HEK293 (cell line): ENCODE data around the gene LENEP.

Source experiments
- CTCF ChIA-PET: fragments of 350-600 bp; formaldehyde crosslinking; extraction: SDS; loops from one replicate; lab custom pipeline; 2021; ENCODE audit warnings: antibody characterized with exemption; lab: Yijun Ruan, JAX
- POLR2A ChIA-PET: fragments of 300-600 bp; formaldehyde crosslinking; extraction: SDS; loops from one replicate; lab custom pipeline; 2020; ENCODE audit warnings: antibody characterized with exemption, inconsistent platforms; lab: Yijun Ruan, JAX
- H3K27ac ChIP-seq: fragments of 200-500 bp; sonication (Bioruptor generic); 2 replicates; pipeline ENCODE4 v1.5.1; 2014; ENCODE audit warnings: low read depth, low read length, control low read depth, inconsistent platforms; ENCODE audit errors: extremely low read depth
- H3K36me3 ChIP-seq, 2 experiments: fragments of 200-500 bp in 1 of 2; sonication (Bioruptor generic) in 1 of 2; 1 replicate in 1 of 2; 2 replicates in 1 of 2; pipeline ENCODE4 v1.5.1; 2014 to 2017; ENCODE audit warnings: inconsistent platforms in 2 of 2, low read length in 2 of 2; ENCODE audit not compliant: control insufficient read depth in 2 of 2, insufficient read depth in 1 of 2
- H3K4me1 ChIP-seq: fragments of 200-500 bp; sonication (Bioruptor generic); 2 replicates; pipeline ENCODE4 v1.5.1; 2014; ENCODE audit warnings: mild to moderate bottlenecking, low read length, inconsistent platforms; ENCODE audit not compliant: control insufficient read depth, insufficient read depth
- H3K4me3 ChIP-seq: 2 replicates; pipeline ENCODE4 v1.5.1; 2011; ENCODE audit warnings: low read depth, mild to moderate bottlenecking, control low read depth, low read length, moderate library complexity
- H3K9me3 ChIP-seq: fragments of 200-500 bp; sonication (Bioruptor generic); 2 replicates; pipeline ENCODE4 v1.5.1; 2014; ENCODE audit warnings: low read depth, low read length, inconsistent platforms; ENCODE audit not compliant: control insufficient read depth, insufficient read depth
- GLI2 ChIP-seq: fragments of 450-650 bp; formaldehyde crosslinking; IDR thresholded peaks from 2 replicates; pipeline ENCODE4; 2017; ENCODE audit warnings: missing biosample characterization, missing genetic modification characterization, low read depth, borderline replicate concordance
- GLIS2 ChIP-seq: fragments of 450-650 bp; formaldehyde crosslinking; IDR thresholded peaks from 2 replicates; pipeline ENCODE4 v1.5.1; 2016; ENCODE audit warnings: missing biosample characterization, missing genetic modification characterization
- OSR2 ChIP-seq: fragments of 450-650 bp; formaldehyde crosslinking; IDR thresholded peaks from 2 replicates; pipeline ENCODE4 v1.5.1; 2016; ENCODE audit warnings: missing biosample characterization, missing genetic modification characterization
- ZBTB1 ChIP-seq: fragments of 450-650 bp; formaldehyde crosslinking; IDR thresholded peaks from 2 replicates; pipeline ENCODE4 v1.5.1; 2016; ENCODE audit warnings: missing biosample characterization, missing genetic modification characterization
- ZBTB7A ChIP-seq: fragments of 450-650 bp; formaldehyde crosslinking; IDR thresholded peaks from 2 replicates; pipeline ENCODE4 v1.5.1; 2016; ENCODE audit warnings: low read depth, missing biosample characterization, missing genetic modification characterization
- ZFP41 ChIP-seq: fragments of 450-650 bp; formaldehyde crosslinking; IDR thresholded peaks from 2 replicates; pipeline ENCODE4 v1.5.1; 2016; ENCODE audit warnings: missing biosample characterization, missing genetic modification characterization, borderline replicate concordance
- ZNF112 ChIP-seq: fragments of 450-650 bp; formaldehyde crosslinking; IDR thresholded peaks from 2 replicates; pipeline ENCODE4 v1.5.0; 2017; ENCODE audit warnings: missing biosample characterization, missing genetic modification characterization
- ZNF174 ChIP-seq: fragments of 450-650 bp; formaldehyde crosslinking; IDR thresholded peaks from 2 replicates; pipeline ENCODE4 v1.5.0; 2017; ENCODE audit warnings: missing biosample characterization, mild to moderate bottlenecking, missing genetic modification characterization
- ZNF239 ChIP-seq: fragments of 450-650 bp; formaldehyde crosslinking; IDR thresholded peaks from 2 replicates; pipeline ENCODE4 v1.5.1; 2016; ENCODE audit warnings: missing biosample characterization, missing genetic modification characterization
- ZNF302 ChIP-seq: fragments of 450-650 bp; formaldehyde crosslinking; IDR thresholded peaks from 2 replicates; pipeline ENCODE4 v1.5.1; 2016; ENCODE audit warnings: missing biosample characterization, missing genetic modification characterization, low read depth
- ZNF354C ChIP-seq: fragments of 450-650 bp; formaldehyde crosslinking; IDR thresholded peaks from 2 replicates; pipeline ENCODE4 v1.5.1; 2016; ENCODE audit warnings: missing biosample characterization, missing genetic modification characterization, low read depth, borderline replicate concordance
- ZNF560 ChIP-seq: fragments of 450-650 bp; formaldehyde crosslinking; IDR thresholded peaks from 2 replicates; pipeline ENCODE4 v1.5.1; 2017; ENCODE audit warnings: missing biosample characterization, missing genetic modification characterization, borderline replicate concordance
- ZNF629 ChIP-seq: fragments of 450-650 bp; formaldehyde crosslinking; IDR thresholded peaks from 2 replicates; pipeline ENCODE4 v1.5.1; 2017; ENCODE audit warnings: missing biosample characterization, missing genetic modification characterization
- ZNF677 ChIP-seq: fragments of 450-650 bp; IDR thresholded peaks from 2 replicates; pipeline ENCODE4 v1.5.0; 2018; ENCODE audit warnings: missing biosample characterization, mild to moderate bottlenecking, missing genetic modification characterization, moderate library complexity
- ZNF707 ChIP-seq: fragments of 450-650 bp; formaldehyde crosslinking; IDR thresholded peaks from 2 replicates; pipeline ENCODE4 v1.5.1; 2016; ENCODE audit warnings: missing biosample characterization, missing genetic modification characterization
- ZNF791 ChIP-seq: fragments of 450-650 bp; formaldehyde crosslinking; IDR thresholded peaks from 2 replicates; pipeline ENCODE4 v1.5.1; 2016; ENCODE audit warnings: missing biosample characterization, missing genetic modification characterization
- ZXDB ChIP-seq: fragments of 450-650 bp; formaldehyde crosslinking; IDR thresholded peaks from 2 replicates; pipeline ENCODE4 v1.5.1; 2016; ENCODE audit warnings: missing biosample characterization, missing genetic modification characterization
- TF ChIP-seq, protein P1 (sequence below): fragments of 450-650 bp; formaldehyde crosslinking; IDR thresholded peaks from 2 replicates; pipeline ENCODE4 v1.5.1; 2016; ENCODE audit warnings: missing biosample characterization, missing genetic modification characterization
- TF ChIP-seq, protein P2 (sequence below): fragments of 450-650 bp; formaldehyde crosslinking; IDR thresholded peaks from 2 replicates; pipeline ENCODE4 v1.5.1; 2016; ENCODE audit warnings: missing biosample characterization, missing genetic modification characterization, borderline replicate concordance
- TF ChIP-seq, protein P3 (sequence below): fragments of 450-650 bp; formaldehyde crosslinking; IDR thresholded peaks from 2 replicates; pipeline ENCODE4 v1.5.1; 2016; ENCODE audit warnings: missing biosample characterization, missing genetic modification characterization
- TF ChIP-seq, protein P4 (sequence below): fragments of 450-650 bp; formaldehyde crosslinking; IDR thresholded peaks from 2 replicates; pipeline ENCODE4 v1.5.1; 2017; ENCODE audit warnings: missing biosample characterization, mild to moderate bottlenecking, missing genetic modification characterization, moderate library complexity

LENEP gene

DNA sequence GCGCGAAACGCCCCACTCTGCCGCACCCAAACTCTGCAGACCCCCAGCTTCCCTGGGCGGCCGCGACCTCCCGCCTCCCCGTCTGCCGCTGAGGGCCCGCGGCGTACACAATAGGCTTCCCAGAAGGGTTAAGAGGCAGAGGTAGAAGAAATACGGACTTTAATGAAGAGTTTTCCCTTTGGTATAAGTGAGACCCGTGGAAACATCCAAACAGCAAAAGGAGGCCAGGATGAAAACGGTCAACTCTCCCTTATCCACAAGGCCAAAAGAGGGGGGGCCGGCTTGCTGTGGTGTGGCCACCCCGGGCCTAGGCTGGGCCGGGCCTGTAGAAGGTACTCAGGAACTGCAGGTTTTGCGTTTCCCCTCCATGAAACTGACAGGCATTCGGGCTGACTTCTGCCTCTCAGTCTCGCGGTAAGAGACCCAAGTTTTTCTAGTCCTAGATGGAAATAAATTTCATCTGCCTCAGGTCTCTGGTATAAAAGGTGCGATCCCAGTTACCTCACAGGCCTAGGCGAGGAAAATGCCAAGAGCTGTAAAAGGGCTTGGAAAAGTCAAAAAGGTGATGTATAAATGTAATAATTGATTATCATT lies 31.1 kb upstream of the LENEP start (continued):
- TF ChIP-seq, protein P1, sequence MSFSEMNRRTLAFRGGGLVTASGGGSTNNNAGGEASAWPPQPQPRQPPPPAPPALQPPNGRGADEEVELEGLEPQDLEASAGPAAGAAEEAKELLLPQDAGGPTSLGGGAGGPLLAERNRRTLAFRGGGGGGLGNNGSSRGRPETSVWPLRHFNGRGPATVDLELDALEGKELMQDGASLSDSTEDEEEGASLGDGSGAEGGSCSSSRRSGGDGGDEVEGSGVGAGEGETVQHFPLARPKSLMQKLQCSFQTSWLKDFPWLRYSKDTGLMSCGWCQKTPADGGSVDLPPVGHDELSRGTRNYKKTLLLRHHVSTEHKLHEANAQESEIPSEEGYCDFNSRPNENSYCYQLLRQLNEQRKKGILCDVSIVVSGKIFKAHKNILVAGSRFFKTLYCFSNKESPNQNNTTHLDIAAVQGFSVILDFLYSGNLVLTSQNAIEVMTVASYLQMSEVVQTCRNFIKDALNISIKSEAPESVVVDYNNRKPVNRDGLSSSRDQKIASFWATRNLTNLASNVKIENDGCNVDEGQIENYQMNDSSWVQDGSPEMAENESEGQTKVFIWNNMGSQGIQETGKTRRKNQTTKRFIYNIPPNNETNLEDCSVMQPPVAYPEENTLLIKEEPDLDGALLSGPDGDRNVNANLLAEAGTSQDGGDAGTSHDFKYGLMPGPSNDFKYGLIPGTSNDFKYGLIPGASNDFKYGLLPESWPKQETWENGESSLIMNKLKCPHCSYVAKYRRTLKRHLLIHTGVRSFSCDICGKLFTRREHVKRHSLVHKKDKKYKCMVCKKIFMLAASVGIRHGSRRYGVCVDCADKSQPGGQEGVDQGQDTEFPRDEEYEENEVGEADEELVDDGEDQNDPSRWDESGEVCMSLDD (tag by site-specific recombination) = peak; percentile 47; the same call in 1 of the 2 replicates
- TF ChIP-seq ZNF112 (tag by site-specific recombination) (no peak), OSR2 (tag by site-specific recombination) (no peak), GLIS2 (peak; percentile 45), ZBTB7A (tag by site-specific recombination) (peak; percentile 36; the same call in 1 of the 2 replicates), ZNF791 (no peak), ZNF239 (tag by site-specific recombination) (no peak), ZXDB (tag by site-specific recombination) (no peak; the same call in 1 of the 2 replicates), ZNF707 (tag by site-specific recombination) (no peak), ZBTB1 (tag by site-specific recombination) (no peak), ZNF174 (no peak), ZFP41 (tag by site-specific recombination) (no peak)
- TF ChIP-seq, protein P2, sequence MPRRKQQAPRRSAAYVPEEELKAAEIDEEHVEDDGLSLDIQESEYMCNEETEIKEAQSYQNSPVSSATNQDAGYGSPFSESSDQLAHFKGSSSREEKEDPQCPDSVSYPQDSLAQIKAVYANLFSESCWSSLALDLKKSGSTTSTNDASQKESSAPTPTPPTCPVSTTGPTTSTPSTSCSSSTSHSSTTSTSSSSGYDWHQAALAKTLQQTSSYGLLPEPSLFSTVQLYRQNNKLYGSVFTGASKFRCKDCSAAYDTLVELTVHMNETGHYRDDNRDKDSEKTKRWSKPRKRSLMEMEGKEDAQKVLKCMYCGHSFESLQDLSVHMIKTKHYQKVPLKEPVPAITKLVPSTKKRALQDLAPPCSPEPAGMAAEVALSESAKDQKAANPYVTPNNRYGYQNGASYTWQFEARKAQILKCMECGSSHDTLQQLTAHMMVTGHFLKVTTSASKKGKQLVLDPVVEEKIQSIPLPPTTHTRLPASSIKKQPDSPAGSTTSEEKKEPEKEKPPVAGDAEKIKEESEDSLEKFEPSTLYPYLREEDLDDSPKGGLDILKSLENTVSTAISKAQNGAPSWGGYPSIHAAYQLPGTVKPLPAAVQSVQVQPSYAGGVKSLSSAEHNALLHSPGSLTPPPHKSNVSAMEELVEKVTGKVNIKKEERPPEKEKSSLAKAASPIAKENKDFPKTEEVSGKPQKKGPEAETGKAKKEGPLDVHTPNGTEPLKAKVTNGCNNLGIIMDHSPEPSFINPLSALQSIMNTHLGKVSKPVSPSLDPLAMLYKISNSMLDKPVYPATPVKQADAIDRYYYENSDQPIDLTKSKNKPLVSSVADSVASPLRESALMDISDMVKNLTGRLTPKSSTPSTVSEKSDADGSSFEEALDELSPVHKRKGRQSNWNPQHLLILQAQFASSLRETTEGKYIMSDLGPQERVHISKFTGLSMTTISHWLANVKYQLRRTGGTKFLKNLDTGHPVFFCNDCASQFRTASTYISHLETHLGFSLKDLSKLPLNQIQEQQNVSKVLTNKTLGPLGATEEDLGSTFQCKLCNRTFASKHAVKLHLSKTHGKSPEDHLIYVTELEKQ (tag by site-specific recombination) = no peak

DNA sequence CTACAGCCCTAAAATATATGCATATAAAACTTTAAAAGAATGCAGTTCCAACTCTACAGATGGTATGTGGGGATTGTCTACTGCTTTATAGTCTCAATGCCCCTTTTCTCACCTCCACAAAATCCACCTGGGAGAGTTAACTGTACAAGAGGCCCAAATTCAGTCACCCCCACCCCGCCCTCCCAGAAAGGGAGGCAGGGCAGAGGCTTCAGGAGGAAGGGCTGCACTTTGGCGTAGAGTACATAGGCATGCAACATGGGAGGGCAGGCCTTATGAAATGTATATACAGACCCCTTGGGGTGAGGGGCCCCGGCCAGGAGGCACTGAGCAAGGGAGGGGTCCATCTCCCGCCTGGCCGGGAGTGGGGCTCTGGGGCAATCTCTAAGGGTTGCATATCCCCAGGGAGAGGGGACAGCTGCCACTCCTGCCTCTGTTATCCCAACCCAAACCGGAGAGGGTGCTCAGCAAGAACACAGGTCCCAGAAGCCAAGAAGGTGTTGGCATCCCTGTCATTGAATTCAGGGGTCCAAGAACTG lies 30.5 kb upstream of the LENEP start:
- POLR2A ChIA-PET = interaction anchor here (1.0 to 2.9 kb wide), 3 partner anchors 9 to 21 kb away, joined by 4 to 69 read pairs (median 17); partner anchors contain the start of genes FLAD1 and SHC1
- CTCF ChIA-PET = interaction anchor here (0.6 to 2.5 kb wide), 3 partner anchors 10 to 799 kb away, joined by 3 to 16 read pairs (median 4); partner anchors contain the start of gene ADAM15
- Histone ChIP-seq H3K9me3 (no peaks in the 10 kb centered on the region), H3K4me3 (peak overlapping the region; percentile 90), H3K4me1 (peaks cover 8% of the 10 kb centered on the region), H3K36me3 (peaks cover 3 to 70% of the 10 kb centered on the region in 2 experiments), H3K27ac (peak overlapping the region; percentile 94)
- TF ChIP-seq, protein P3, sequence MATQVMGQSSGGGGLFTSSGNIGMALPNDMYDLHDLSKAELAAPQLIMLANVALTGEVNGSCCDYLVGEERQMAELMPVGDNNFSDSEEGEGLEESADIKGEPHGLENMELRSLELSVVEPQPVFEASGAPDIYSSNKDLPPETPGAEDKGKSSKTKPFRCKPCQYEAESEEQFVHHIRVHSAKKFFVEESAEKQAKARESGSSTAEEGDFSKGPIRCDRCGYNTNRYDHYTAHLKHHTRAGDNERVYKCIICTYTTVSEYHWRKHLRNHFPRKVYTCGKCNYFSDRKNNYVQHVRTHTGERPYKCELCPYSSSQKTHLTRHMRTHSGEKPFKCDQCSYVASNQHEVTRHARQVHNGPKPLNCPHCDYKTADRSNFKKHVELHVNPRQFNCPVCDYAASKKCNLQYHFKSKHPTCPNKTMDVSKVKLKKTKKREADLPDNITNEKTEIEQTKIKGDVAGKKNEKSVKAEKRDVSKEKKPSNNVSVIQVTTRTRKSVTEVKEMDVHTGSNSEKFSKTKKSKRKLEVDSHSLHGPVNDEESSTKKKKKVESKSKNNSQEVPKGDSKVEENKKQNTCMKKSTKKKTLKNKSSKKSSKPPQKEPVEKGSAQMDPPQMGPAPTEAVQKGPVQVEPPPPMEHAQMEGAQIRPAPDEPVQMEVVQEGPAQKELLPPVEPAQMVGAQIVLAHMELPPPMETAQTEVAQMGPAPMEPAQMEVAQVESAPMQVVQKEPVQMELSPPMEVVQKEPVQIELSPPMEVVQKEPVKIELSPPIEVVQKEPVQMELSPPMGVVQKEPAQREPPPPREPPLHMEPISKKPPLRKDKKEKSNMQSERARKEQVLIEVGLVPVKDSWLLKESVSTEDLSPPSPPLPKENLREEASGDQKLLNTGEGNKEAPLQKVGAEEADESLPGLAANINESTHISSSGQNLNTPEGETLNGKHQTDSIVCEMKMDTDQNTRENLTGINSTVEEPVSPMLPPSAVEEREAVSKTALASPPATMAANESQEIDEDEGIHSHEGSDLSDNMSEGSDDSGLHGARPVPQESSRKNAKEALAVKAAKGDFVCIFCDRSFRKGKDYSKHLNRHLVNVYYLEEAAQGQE (tag by site-specific recombination) = no peak
- TF ChIP-seq ZNF354C = no peak
- TF ChIP-seq ZNF629 (tag by site-specific recombination) = no peak
- no peak for TF ChIP-seq ZNF677 (tag by site-specific recombination)
- TF ChIP-seq GLI2 = no peak
- TF ChIP-seq ZNF560 = no peak
- TF ChIP-seq ZNF302 (tag by site-specific recombination) = no peak
- TF ChIP-seq, protein P4, sequence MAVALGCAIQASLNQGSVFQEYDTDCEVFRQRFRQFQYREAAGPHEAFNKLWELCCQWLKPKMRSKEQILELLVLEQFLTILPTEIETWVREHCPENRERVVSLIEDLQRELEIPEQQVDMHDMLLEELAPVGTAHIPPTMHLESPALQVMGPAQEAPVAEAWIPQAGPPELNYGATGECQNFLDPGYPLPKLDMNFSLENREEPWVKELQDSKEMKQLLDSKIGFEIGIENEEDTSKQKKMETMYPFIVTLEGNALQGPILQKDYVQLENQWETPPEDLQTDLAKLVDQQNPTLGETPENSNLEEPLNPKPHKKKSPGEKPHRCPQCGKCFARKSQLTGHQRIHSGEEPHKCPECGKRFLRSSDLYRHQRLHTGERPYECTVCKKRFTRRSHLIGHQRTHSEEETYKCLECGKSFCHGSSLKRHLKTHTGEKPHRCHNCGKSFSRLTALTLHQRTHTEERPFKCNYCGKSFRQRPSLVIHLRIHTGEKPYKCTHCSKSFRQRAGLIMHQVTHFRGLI = no peak
